ENCODE results near the gene TMSB4X.
"Not testable (repeated sequence)": the region's sequence is repeated elsewhere in the genome, so short reads cannot be mapped to it uniquely, and the experiment has no call there.

DNA sequence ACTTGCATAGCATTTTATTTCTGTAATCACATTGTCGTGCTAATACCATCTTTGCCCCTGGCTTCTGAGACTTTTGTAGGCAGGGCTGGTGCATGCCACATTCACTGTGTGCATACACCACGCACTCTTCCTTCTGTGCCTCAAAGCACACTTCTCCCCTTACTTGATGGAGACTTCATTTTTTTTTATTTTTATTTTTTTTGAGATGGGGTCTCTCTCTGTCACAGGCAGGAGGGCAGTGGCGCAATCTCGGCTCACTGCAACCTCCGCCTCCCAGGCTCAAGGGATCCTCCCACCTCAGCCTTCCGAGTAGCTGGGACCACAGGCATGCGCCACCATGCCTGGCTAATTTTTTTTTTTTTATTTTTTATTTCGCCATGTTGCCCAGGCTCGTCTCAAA is 5.1 kb downstream of the TMSB4X start:
- TF ChIP-seq, protein P1, sequence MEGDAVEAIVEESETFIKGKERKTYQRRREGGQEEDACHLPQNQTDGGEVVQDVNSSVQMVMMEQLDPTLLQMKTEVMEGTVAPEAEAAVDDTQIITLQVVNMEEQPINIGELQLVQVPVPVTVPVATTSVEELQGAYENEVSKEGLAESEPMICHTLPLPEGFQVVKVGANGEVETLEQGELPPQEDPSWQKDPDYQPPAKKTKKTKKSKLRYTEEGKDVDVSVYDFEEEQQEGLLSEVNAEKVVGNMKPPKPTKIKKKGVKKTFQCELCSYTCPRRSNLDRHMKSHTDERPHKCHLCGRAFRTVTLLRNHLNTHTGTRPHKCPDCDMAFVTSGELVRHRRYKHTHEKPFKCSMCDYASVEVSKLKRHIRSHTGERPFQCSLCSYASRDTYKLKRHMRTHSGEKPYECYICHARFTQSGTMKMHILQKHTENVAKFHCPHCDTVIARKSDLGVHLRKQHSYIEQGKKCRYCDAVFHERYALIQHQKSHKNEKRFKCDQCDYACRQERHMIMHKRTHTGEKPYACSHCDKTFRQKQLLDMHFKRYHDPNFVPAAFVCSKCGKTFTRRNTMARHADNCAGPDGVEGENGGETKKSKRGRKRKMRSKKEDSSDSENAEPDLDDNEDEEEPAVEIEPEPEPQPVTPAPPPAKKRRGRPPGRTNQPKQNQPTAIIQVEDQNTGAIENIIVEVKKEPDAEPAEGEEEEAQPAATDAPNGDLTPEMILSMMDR (CRISPR knock-in tag; IDR thresholded peaks at IDR 0.05) = not testable (repeated sequence)
- TF ChIP-seq, protein P2, sequence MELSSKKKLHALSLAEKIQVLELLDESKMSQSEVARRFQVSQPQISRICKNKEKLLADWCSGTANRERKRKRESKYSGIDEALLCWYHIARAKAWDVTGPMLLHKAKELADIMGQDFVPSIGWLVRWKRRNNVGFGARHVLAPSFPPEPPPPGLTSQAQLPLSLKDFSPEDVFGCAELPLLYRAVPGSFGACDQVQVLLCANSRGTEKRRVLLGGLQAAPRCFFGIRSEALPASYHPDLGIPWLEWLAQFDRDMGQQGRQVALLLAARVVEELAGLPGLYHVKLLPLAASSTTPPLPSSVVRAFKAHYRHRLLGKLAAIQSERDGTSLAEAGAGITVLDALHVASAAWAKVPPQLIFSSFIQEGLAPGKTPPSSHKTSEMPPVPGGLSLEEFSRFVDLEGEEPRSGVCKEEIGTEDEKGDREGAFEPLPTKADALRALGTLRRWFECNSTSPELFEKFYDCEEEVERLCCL (CRISPR knock-in tag; IDR thresholded peaks at IDR 0.05; ENCODE audit: borderline replicate concordance) = not testable (repeated sequence)
- TF ChIP-seq DPF2 (CRISPR knock-in tag; IDR thresholded peaks at IDR 0.05; ENCODE audit: borderline replicate concordance, low read depth); NCOA2 (CRISPR knock-in tag; IDR thresholded peaks at IDR 0.05); FOXA1 (IDR thresholded peaks at IDR 0.05); FOXA1 (CRISPR knock-in tag; IDR thresholded peaks at IDR 0.05): not testable (repeated sequence)
